Inflammatory macrophage treated with lipopolysaccharide for 4 hours (primary cell): ENCODE data around the gene VSX1.

ENCODE experiments used
- DNase-seq: peaks from one replicate; pipeline ENCODE4 v3.0.0-alpha.2; 2020

Gene VSX1

DNA sequence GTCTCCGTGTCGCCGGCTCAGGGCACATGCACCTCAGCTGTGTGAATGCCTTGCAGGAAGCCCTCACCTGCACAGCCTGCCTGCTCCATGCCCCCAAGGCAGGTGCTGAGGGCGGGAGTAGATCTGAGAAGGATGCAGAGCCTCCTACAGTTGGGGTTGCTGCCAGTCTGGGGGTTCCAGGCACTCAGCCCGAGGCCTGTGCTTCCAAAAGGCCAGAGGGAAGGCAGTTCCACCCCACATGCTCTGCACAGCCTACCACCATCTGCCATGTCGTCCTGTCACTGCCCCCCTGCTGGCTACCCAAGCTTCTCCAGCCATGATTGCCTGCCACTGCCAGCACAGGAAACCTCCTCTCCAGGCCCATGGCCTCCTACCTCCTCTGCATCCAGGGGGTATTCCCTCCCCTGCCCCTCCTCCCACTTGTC, 43.3 kb downstream of the VSX1 start:
- DNase-seq: no peak

DNA sequence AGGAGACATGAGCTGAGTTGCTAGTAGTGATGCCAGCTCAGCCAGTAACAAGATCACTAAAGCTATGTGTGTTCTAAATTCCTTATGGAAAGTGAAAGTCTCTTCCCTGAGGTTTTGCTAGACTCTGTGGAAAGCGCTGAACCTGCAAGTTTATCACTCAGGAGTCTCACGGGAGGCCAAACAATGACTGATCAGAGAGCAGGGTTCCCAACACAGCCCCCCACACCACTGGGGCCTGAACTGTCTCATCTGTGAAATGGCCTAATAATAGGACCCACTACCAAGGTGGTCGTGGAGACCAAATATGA, 43.9 kb downstream of the VSX1 start:
- DNase-seq: no peak

DNA sequence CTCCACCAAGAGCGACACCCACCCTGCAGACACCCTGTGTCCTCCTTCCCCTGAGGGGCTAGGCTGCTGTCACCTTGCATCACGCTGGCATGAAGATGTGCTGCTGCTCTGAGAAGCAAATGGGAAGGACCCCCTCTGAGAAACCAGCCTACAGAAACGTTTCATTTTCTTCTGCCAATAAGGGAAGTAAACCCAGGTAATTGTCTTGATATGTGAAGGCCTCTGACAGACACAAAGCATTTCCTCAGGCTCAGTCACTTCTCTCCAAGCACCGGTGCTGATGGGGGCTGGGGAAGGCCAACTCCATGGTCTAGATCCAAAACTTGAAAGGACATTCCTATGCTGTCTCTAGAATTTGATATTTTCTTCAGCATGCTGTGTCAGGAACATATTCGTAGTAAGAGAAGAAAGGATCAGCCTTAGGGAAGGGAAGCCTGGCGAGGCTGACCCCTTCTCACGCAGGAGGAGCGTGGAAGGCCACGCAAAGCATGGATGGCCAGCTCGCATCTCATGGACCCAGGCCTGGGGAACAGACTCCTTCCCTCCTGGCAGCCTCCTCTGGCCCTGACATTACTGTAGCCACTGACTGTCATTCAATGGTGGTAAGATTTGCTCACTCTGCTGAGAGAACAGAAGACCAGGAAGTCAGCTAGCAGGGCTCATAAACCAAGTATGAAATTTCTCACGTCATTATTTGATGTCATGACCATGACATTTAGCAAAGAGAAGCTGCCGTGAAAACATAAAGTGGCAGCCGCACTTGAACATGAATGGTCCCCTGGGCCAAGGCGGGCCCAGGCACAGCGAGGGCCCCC, 44.4 kb downstream of the VSX1 start:
- no peak for DNase-seq

DNA sequence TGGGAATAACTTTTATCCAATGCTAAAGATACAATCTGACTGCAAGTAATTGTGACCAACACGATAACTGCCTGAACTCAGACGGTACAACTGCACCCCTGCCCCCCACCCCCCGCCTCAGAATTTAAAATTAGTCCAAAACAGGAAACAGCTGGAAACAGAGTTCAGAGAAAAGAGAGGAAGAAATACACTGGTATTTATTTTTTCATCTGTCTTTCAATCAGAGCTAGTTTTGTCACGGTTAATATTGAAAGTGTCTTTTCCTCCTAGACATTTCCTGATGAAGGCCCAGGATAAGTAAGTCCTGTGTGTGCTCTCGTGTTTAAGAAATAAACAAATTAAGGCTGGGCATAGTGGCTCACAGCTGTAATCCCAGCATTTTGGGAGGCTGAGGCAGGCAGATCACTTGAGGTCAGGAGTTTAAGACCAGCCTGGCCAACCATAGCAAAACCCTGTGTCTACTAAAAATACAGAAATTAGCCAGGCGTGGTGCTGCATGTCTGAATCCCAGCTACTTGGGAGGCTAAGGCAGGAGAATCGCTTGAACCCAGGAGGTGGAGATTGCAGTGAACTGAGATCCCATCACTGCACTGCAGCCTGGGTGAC, 45.5 kb downstream of the VSX1 start:
- no peak for DNase-seq

- DNase-seq: no peak
Measured at GRCh38 chr20:25035921-25036320, 46.0 kb downstream of the VSX1 start.

DNA sequence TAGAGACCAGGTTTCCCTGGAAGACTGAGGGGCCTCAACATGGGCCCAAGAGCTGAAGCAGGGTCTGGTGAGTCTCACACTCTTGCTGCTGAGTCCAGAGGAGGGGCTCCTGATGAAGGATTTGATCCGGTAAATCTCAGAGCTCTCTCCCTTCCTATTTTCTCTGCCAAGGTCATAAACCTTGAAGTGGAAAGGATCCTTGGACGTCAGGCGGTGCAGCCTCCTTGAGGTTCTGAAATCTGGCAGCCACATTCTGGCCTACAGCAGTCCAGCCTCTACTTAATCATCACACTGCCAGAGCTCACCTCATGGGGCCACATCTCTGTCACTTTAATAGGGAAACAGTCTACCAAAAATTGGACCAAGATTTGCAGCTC, 48.0 kb downstream of the VSX1 start:
- DNase-seq: no peak

- DNase-seq: no peak
Measured at GRCh38 chr20:25033265-25033923, 48.5 kb downstream of the VSX1 start.

- no peak for DNase-seq
Measured at GRCh38 chr20:25032478-25033264, 49.3 kb downstream of the VSX1 start.

- DNase-seq: no peak
Measured at GRCh38 chr20:25032065-25032477, 49.9 kb downstream of the VSX1 start.

- no peak for DNase-seq
Measured at GRCh38 chr20:25031241-25031640, 50.7 kb downstream of the VSX1 start.

- no peak for DNase-seq
Measured at GRCh38 chr20:25030649-25031207, 51.2 kb downstream of the VSX1 start.

GRCh38 chr20:25030007-25030648, 51.8 kb downstream of the VSX1 start:
- DNase-seq: no peak

DNA sequence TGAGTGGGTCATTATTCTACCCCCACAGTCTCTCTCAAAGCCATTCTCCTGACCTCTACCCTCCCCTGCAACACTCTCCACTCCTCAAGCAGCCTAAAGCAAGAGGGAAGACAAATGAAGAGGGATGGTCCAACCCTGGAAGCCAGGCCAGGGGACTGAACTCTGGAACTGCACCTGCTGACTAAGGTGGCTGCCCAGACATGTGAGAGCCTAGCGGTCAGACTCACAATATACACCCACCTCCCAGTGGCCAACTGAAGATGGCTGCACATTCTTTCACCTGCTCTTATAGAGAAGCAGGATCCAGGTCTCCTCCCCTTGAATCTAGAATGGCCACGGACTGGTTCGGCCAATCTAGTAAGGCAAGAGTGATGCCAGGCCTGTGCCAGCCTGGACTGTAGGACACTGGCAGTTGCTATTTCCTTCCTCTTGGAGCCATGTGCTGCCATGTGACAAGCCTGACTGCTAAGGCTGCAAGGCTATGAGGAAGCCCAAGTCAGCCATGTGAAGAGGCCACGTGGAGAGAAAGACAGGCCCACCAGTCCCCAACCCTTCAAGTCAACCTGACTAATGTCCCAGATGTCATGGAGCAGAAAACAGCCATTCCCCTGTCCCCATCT, 55.8 kb downstream of the VSX1 start:
- DNase-seq: peak; percentile 13
